ENCODE results near the gene HOXA3.

GRCh38 chr7:27103489-27104226 is 48.7 kb downstream of the HOXA3 start:
- TF ChIP-seq ZNF8 (CRISPR knock-in tag; IDR thresholded peaks at IDR 0.05) (no peak), ZFP30 (CRISPR knock-in tag; IDR thresholded peaks at IDR 0.05) (no peak), RARB (CRISPR knock-in tag; IDR thresholded peaks at IDR 0.05) (no peak), SNAI2 (CRISPR knock-in tag; IDR thresholded peaks at IDR 0.05) (no peak)
- TF ChIP-seq, protein P1, sequence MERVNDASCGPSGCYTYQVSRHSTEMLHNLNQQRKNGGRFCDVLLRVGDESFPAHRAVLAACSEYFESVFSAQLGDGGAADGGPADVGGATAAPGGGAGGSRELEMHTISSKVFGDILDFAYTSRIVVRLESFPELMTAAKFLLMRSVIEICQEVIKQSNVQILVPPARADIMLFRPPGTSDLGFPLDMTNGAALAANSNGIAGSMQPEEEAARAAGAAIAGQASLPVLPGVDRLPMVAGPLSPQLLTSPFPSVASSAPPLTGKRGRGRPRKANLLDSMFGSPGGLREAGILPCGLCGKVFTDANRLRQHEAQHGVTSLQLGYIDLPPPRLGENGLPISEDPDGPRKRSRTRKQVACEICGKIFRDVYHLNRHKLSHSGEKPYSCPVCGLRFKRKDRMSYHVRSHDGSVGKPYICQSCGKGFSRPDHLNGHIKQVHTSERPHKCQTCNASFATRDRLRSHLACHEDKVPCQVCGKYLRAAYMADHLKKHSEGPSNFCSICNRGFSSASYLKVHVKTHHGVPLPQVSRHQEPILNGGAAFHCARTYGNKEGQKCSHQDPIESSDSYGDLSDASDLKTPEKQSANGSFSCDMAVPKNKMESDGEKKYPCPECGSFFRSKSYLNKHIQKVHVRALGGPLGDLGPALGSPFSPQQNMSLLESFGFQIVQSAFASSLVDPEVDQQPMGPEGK (CRISPR knock-in tag; IDR thresholded peaks at IDR 0.05; ENCODE audit: borderline replicate concordance) = no peak
